GM12873 (cell line): Measurements from ENCODE around the gene CLK3.

Experiments
- CTCF ChIP-seq: IDR thresholded peaks from 2 replicates; pipeline ENCODE4 v1.5.1; 2012; ENCODE audit warnings: low read depth, mild to moderate bottlenecking, moderate library complexity, low read length, control low read depth; ENCODE audit not compliant: insufficient read depth; ENCODE audit errors: missing control alignments

The CLK3 gene

GRCh38 chr15:74594455-74594854, 21.2 kb upstream of the CLK3 start:
- no peak for TF ChIP-seq CTCF

GRCh38 chr15:74595271-74595670, 20.4 kb upstream of the CLK3 start:
- no peak for TF ChIP-seq CTCF

- TF ChIP-seq CTCF: no peak
These were observed 17.4 kb upstream of the CLK3 start for GRCh38 chr15:74598126-74598842.

GRCh38 chr15:74599156-74599555, 16.5 kb upstream of the CLK3 start:
- no peak for TF ChIP-seq CTCF

- TF ChIP-seq CTCF: no peak
These were observed 12.4 kb upstream of the CLK3 start for GRCh38 chr15:74603026-74603788.

- no peak for TF ChIP-seq CTCF
These were observed 11.6 kb upstream of the CLK3 start for GRCh38 chr15:74603789-74604705.
